HTR-8/SVneo (cell line): ENCODE measurements around the gene HPSE2.
"Not testable (repeated sequence)": the region's sequence is repeated elsewhere in the genome, so short reads cannot be mapped to it uniquely, and the experiment has no call there.

Source experiments
- DNase-seq: peaks from one replicate; pipeline ENCODE4 v3.0.0; 2011; ENCODE audit warnings: low spot score, mixed read lengths; ENCODE audit not compliant: insufficient read length
- FAIRE-seq: peaks from 2 replicates; lab custom pipeline; 2011; peaks lifted over from hg19 to GRCh38; lab: Jason Lieb, UNC

The HPSE2 gene

DNA sequence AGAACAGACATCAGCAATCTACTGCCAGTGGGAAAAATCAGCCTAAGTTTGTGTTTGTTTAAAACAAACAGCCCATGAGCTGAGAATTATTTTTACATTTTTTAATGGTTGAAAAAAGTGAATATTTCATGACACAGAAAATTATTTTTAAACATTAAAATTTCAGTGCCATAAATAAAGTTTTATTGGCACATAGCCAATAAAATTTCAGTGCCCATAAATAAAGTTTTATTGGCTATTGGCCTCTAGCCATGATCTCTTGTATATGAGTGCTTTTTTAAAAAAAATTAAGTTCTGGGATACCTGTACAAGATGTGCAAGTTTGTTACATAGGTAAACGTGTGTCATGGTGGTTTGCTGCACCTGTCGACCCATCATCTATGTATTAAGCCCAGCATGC lies 305.9 kb downstream of the HPSE2 start:
- no peak for FAIRE-seq
- no peak for DNase-seq

DNA sequence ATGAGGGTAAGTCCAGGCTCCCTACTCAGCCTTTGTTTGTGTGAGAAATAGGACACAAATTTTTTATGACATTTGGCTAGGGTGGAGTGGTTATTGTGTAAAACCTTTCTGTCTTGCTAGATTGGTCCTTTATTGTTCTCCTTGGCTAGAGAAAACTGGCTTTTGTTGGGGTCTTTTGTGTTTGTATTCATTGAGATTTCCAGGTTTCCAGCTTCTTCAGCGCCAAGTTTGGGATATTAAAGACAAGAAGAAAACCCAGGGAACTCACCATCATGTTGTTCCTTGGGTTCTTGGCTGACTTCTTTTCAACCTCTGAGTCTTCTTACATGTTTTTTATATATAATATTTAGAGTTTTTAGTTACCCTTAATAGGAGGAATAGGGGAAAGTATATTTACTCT lies 310.0 kb downstream of the HPSE2 start:
- no peak for FAIRE-seq

DNA sequence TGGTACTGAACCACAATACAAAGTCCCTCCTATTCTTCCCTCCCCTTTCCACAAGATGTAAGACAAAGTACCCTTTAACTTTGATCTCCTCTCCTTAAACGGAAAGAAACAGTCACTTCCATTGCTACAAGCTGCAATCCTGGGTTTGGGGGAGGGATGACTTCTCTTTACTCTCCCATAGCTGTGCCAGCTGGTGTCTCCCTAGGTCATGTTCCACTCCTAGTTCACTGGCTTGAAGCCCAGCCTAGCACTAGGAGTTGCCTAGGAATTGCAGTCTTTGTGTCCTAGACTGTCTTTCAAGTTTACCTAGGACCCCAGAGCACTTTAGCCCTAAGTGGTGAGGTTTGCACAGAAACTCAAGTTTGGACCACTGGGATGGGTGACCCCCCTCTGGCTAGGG lies 311.1 kb downstream of the HPSE2 start:
- FAIRE-seq (no peak), DNase-seq (no peak)

More for the DNA sequence above, 310.0 kb downstream of the HPSE2 start:
- DNase-seq: no peak

DNA sequence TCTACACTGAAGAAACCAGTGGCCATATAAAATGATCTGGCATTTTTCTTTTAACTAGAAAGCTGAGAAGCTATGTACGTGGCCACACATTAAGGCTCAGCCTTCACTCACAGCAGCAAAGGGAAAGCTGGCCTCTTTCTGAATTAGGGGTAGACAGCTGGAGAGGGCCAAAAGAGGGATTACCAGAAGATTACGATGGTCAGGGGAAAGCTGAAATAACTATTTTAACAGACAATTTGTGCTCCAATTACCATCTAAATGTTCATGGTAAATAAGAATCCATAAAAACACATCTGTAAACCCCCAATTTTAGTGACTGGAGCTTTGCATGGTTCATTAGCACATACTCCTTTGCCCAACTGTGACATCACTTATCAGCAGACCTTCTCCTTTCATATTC lies 314.3 kb downstream of the HPSE2 start:
- FAIRE-seq (no peak), DNase-seq (no peak)

DNA sequence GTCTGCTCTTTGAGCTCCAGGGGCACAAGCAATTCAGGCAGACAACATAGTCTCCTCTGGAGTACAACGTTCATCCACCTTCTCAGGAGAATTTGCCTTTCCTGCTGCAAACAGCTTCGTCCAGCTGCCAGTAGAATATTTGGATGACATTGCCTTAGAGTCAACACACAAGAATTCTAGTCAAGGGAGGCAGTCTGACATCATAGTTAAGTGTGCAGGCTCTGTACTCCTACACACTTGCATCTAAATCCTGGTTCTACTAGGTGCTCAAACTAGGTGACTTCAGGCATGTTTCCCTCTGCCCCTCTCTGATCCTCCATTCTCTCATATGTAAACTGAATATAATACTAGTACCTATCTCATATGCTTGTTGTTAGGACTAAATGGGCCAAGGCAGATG lies 314.8 kb downstream of the HPSE2 start:
- FAIRE-seq (no peak), DNase-seq (no peak)

DNA sequence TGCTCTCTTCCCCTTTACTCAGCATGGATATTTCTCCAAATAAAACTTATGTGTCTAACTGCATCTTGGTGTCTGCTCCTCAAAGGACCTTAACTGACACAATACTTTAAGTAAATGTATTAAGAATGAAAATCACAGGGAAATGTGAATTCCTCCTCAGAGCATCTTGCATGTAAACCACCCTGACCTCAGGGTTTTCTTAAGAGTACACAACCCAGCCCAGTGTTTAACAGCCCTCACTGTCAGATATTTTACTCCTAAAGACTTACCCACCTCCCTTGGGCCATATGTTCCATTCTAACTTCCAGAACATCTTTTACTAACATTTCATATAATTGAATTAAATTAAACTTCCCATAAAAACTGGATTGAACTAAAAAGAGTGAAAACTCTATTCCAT lies 315.3 kb downstream of the HPSE2 start:
- FAIRE-seq: no peak
- no peak for DNase-seq

DNA sequence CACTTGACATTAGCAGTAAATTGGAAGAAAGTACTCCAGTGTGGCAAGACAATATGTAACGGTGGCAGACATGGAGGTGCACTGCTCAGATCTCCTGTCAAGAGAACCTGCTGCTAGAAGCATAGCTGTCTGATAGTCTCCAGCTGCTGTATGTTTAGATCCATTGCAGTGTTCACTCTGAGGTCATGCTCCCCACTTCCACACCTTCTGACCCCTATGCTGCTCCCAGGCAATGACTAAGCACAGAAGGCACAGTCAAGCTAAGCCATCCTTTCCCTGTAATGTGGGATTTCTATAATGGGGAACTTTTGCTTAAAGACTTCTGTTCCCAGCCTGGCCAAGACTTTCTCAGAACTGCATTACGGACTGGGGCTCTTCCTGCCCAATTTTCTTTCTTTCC lies 315.8 kb downstream of the HPSE2 start:
- DNase-seq (no peak), FAIRE-seq (no peak)

DNA sequence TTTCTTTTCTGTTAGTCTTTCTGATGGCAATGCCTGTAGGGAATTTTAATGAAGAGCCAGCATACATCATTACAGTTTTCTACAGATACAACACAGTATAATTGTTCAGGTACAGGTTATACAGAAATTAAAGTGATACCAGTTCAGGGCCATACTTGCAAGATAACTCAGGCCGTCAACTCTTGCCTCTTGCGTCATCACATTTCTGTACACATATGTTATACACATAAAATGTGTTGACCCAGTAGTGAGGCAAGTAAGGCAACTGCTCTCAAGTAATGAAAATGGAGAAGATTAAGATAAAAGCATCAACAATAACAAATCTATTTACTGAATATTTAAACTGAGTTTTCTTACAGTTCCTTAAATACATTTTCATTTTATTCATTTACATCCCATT lies 317.8 kb downstream of the HPSE2 start:
- FAIRE-seq (no peak), DNase-seq (no peak)

DNA sequence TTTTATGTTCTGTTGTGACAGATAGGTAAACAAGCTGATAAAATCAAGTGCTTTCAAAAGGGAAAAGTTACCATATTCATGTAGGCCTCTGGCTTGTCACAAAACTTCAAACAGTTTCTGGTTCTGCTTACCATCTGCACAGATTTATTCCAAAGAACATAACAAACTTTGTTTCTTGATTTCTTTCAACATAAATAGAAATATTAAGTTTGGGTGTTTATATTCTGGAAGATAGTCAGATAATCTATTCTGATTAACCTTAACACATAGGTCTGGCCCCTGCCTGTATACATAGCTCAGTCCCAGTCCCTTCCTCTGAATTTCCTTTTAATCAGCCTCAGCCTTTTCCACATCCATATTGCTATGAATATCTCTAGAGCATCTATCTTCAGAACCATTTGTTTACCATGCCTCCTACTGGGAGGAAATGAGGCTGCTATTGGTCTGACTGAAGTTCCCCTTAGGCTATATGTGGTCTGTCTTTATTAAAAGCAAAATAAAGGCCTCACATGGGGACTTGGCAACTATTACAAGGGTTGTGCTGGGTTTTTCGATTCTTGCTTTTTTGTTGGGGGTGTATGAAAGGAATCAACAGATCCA lies 319.0 kb downstream of the HPSE2 start:
- DNase-seq: no peak

DNA sequence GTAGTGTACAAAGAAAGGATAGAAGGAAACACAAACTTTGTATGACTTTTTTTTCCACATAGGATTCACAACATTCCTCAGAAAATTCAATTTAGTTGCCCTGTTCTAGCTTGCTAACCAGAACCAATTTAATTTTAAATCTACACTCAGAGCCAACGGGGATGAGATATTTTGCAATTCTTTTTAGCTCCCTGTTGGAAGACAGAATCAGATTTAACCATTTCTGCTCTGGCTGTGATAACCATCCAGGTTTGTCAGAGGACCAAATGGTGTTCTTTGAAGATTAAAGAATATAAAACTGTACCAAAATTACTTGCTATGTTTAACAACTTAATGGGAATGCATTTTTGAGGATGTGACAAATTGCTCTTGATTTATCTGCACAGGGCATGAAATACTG lies 319.7 kb downstream of the HPSE2 start:
- FAIRE-seq: no peak

More for the DNA sequence above, 319.0 kb downstream of the HPSE2 start:
- FAIRE-seq: no peak

DNA sequence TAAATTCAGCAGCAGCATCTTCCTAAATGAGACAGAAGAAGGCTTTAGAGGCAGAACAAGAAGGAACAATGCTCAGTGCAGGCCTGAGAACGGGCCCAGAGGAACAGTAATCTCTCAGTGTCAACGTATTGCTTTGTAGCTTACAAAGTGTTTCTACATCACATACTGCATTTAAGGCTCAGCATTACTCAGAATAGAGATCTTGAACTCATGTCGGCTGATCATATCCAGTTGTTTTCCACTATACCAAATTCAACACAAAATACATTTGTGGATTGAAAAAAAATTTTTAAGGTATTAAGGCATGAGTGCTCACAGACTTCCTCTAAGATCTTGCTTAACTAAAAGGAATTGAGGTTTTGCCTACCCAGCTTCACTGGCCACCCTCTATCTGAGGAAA lies 325.1 kb downstream of the HPSE2 start:
- no peak for DNase-seq
- FAIRE-seq: no peak

More for the DNA sequence above, 319.7 kb downstream of the HPSE2 start:
- DNase-seq: no peak

DNA sequence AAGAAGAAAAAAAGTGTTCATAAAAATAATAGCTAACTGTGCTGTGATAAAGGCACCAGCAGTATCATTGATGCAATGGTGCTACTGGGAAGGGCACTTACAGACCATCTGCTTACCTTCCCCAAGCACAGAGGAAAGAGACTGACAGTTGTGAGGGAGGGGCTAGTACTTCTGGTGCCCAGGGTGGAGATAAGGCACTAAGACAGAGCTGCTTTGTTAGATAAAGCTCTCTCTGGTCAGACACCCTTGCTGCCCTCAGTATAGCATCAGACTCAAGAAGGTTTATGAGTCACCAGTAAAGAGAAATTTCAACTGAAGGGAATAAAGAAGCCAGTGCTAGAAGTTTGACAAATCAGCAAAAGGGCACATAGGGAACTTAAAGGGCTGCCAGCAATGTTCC lies 325.6 kb downstream of the HPSE2 start:
- DNase-seq (no peak), FAIRE-seq (no peak)

DNA sequence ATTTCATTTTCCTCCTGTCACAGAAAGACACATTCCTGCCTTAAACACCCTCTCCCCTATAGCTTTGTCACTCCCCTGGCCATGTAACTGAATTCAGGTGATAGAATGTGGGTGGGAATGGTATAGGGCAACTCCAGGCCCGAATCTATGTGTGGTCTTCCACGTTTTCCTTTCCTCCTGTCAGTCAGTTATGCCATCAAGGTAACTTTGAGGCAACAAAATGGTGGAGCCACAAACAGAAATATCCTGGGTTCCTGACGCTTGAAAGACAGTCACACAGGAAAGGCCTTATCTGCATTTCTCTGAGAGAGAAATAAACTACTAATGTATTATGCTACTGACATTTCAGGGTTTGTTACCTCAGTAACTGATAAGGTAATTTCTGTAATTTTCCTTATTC lies 326.8 kb downstream of the HPSE2 start:
- DNase-seq (no peak), FAIRE-seq (no peak)

DNA sequence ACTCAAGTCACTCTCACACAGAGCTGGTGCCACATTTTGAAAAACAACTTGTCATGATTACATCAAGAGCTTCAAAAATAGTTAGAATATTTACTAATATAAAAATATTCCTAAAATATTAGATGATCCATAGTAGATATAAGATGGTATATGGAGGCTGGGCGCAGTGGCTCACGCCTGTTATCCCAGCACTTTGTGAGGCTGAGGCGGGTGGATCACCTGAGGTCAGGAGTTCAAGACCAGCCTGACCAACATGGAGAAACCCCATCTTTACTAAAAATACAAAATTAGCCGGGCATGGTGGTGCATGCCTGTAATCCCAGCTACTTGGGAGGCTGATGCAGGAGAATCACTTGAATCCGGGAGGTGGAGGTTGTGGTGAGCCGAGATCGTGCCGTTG lies 327.4 kb downstream of the HPSE2 start:
- not testable (repeated sequence) for DNase-seq, FAIRE-seq

DNA sequence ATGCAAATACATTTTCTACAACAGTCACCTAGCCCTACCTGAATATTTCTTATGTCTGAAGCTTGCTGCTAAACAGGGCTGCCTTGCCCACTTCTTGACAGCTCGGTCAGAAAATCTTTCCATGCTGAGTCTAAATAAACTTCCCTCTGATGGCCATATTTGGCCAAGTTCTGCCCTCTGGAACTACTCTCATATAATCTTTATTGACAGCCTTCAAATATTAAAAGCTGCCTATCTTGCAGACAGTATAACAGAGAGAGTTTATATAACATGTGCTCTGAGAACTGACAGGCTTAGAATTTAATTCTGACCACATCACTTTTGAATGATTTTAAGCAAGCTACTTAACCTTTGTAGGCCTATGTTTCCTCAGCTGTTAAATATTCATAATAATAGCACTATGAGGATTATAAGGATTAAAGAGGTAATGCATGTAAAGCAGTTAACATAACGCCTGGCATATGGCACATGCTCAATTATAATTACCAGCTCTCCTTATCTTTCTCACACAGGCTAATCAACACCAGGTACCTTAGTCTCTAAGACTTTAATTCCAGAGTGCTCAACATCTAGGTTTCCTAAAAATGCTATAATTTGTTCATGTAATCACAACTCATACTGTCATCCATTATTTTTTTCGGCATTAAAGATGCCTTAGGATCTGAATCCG lies 334.1 kb downstream of the HPSE2 start:
- no peak for FAIRE-seq
- no peak for DNase-seq

DNA sequence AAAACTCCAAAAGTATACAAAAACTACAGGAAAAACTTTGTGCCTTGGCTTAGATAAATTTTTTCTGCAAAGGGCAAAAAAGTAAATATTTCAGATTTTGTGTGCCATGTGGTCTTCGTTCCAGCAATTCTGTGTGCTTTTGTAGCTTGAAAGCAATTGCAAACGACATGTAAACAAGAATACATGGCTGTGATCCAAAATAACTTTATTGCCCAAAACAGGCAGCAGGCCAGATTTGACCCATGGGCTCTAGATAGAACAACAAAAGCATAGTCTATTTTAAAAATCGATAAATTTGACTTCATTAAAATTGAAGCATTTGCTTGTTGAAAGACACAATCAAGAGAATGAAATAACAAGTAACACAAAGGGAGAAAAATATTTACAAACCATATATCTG lies 336.6 kb downstream of the HPSE2 start:
- no peak for FAIRE-seq
- DNase-seq: no peak

DNA sequence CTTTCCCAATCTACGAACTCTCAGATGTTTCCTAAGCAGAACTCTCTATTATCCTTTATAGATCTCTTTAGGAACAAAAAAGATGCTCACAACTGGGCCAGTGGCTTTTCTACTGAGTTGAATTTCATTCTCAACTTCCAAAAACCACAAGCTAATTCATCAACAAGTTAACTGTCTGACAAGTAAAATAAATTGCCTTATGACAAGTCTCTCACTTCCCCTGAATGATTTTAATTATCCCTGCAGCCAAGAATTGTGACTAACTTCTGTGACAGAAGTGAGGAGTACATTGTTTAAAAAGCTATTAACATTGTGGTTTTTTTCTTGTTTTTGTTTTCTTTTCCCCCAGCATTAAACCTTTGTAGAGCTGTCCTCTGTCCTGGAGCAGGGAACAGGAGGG lies 343.1 kb downstream of the HPSE2 start:
- FAIRE-seq: no peak
- DNase-seq: no peak

DNA sequence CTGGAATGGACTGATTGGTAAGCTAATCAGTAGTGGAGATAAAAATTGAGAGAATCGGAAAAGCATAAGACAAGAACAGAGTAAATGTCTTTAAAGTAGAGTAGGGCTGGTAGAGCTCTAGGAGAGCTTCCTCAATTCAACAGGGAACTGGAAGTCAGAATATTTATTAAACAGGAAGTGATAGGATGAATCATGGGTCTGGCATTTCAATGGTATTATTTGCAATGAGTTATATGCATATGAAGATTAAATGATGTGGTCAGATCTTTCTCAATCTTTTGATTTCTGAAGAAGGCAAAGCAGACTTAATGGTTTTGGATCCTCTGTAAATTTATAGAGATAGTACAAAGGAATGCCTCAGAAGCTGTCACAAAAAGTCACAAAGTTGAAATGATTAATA lies 349.0 kb downstream of the HPSE2 start:
- no peak for FAIRE-seq

DNA sequence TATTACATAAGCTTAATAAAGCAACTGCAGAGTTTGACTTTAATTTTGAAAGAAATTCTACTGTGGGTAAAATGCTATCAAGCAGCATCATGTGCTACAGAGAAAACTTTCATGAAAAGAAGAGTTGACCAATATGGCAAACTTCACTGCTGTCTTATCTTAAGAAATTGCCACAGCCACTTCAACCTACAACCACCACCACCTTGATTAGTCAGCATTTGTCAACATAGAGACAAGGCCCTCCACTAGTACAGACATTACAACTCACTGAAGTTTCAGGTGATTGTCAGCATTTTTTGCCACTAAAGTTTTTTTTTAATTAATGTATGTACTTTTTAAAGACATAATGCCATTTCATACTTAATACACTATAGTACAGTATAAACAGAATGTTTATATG lies 350.3 kb downstream of the HPSE2 start:
- DNase-seq (no peak), FAIRE-seq (no peak)

More for the DNA sequence above, 349.0 kb downstream of the HPSE2 start:
- no peak for DNase-seq

DNA sequence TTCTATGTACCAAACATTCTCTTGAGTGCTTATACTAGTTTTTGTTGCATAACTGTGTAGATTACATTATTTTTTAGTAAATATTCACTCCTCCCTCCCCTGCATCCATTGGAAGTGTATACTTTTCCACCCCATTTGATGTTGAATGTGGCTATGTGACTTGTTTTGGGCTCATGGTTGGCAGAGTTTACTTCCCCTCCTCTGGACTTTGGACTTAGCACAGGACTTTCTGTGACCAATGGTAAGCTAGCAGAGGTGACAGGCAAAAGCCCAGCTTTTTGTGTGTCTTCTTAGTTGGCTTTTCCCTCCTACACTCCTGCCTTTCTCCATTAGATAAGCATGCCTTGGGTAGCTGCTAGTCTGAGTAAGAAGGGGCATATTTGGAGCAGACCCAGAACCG lies 353.9 kb downstream of the HPSE2 start:
- FAIRE-seq (no peak), DNase-seq (no peak)

DNA sequence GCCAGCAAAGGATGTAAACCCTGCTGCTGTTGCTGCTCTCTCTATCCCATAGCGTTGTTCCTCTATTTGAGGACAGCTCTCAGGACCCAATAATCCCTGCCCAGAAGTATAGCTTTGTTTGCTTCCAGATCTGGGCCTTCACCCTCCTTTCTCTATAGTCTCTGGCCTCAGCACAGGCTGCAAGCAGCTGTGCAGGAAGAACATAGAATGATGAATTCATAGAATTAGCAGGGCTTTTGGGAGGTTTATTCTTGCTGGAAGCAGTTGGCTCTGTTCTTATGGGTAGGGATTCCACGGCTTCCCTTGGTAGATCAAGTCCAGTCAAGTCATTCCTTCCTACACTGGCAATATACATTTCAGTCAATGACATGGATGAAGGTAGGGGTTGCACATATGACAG lies 354.7 kb downstream of the HPSE2 start:
- DNase-seq (no peak), FAIRE-seq (no peak)

DNA sequence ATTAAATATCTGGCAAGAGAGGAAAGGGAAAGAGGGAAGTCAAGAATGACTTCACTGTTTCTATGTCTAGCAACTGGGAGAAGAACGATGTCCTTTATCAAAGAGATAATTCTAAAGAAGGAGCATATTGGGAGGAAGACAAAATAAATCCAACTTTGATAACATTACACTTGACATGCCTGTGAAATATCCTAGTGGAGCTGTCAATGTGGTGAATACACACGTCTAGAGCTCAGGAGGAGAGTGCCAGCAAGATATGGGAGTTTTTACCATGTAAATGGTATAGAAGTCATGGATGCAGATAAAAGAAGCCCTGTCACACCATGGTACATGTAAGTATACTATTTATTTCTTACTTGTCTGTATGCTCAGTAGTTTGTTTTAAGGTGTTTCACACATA lies 356.7 kb downstream of the HPSE2 start:
- DNase-seq: no peak
- FAIRE-seq: no peak
